ENCODE results near the gene GNAS-AS1.

The GNAS-AS1 gene

DNA sequence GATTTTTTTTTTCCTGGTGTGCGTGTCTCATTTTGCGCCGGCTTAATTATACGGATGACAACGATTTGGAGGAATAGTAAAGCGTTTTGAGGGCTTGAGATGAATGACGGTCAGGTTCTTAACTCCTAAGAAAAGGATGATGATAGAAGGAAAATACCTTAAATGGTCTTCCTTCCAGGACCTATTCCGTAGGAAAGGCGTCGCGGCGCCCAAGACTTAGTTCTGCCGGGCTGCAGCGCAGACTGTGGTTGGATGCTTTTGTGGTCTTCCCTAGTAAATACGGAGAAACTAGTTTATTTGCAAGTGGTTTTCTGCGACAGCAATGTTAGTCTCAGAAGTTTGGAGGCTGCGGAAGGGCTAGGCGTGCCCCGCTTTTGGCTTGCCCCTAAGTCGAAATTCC lies 8.4 kb downstream of the GNAS-AS1 start:
- TF ChIP-seq RAD21 (IDR thresholded peaks at IDR 0.05; ENCODE audit: low read depth) = no peak
- TF ChIP-seq, protein P1, sequence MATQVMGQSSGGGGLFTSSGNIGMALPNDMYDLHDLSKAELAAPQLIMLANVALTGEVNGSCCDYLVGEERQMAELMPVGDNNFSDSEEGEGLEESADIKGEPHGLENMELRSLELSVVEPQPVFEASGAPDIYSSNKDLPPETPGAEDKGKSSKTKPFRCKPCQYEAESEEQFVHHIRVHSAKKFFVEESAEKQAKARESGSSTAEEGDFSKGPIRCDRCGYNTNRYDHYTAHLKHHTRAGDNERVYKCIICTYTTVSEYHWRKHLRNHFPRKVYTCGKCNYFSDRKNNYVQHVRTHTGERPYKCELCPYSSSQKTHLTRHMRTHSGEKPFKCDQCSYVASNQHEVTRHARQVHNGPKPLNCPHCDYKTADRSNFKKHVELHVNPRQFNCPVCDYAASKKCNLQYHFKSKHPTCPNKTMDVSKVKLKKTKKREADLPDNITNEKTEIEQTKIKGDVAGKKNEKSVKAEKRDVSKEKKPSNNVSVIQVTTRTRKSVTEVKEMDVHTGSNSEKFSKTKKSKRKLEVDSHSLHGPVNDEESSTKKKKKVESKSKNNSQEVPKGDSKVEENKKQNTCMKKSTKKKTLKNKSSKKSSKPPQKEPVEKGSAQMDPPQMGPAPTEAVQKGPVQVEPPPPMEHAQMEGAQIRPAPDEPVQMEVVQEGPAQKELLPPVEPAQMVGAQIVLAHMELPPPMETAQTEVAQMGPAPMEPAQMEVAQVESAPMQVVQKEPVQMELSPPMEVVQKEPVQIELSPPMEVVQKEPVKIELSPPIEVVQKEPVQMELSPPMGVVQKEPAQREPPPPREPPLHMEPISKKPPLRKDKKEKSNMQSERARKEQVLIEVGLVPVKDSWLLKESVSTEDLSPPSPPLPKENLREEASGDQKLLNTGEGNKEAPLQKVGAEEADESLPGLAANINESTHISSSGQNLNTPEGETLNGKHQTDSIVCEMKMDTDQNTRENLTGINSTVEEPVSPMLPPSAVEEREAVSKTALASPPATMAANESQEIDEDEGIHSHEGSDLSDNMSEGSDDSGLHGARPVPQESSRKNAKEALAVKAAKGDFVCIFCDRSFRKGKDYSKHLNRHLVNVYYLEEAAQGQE (IDR thresholded peaks at IDR 0.05; ENCODE audit: low read depth) = no peak
- TF ChIP-seq EP300 (IDR thresholded peaks at IDR 0.05; ENCODE audit: borderline replicate concordance) = no peak
- TF ChIP-seq TEAD4 (IDR thresholded peaks at IDR 0.05) = no peak
- no peak for TF ChIP-seq TAF1 (IDR thresholded peaks at IDR 0.05; ENCODE audit: low read depth)
- no peak for TF ChIP-seq CEBPB (IDR thresholded peaks at IDR 0.05)
- no peak for TF ChIP-seq ZBTB7A (IDR thresholded peaks at IDR 0.05; ENCODE audit: low read depth)
- TF ChIP-seq TCF12 (IDR thresholded peaks at IDR 0.05; ENCODE audit: low read depth) = no peak

DNA sequence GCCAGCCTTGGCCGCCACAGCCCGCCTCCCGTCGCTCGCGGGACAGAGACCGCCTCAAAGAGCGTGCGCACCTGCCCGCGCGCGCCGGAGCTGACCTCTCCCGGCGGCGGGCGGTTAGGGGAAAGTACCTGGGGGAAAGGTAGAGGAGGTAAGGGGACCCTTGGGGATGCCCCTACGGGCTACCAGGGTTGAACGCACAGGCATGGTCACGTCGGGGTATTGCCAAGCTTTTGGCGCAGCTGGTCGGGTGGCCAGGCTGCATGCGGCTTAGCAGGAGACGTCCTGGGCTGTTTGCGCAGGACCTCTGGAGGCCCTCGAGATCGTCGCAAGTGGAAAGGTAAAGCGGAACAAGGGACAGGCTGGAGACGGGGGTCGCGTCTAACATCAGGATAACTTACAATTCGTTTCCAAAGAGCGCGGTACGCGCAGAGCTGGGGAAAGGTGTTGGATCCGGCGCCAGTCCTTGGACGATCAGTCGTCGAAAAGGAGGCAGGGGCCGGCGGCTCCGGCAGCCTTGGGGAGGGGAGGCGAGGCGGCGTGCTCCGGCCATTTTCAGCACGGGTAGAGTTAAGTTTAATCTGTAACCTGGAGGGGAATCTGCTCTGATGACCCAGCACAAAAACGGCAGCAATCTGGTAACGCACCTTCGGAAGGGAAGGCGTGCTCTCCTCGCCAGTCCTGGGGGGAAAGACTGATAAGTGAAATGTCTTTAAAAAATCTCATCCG lies 9.0 kb downstream of the GNAS-AS1 start:
- TF ChIP-seq TAF1 (IDR thresholded peaks at IDR 0.05; ENCODE audit: low read depth) (no peak), EP300 (IDR thresholded peaks at IDR 0.05; ENCODE audit: borderline replicate concordance) (no peak), FOXM1 (IDR thresholded peaks at IDR 0.05; ENCODE audit: borderline replicate concordance, low read depth) (no peak), EGR1 (IDR thresholded peaks at IDR 0.05) (no peak), NFIC (IDR thresholded peaks at IDR 0.05) (no peak), ZBTB7A (IDR thresholded peaks at IDR 0.05; ENCODE audit: low read depth) (no peak), RAD21 (IDR thresholded peaks at IDR 0.05; ENCODE audit: low read depth) (no peak), CREB1 (IDR thresholded peaks at IDR 0.05; ENCODE audit: low read depth) (no peak), YY1 (IDR thresholded peaks at IDR 0.05; ENCODE audit: low read depth) (no peak), TCF12 (IDR thresholded peaks at IDR 0.05; ENCODE audit: low read depth) (no peak), TEAD4 (IDR thresholded peaks at IDR 0.05) (no peak), CEBPB (IDR thresholded peaks at IDR 0.05) (no peak)
- TF ChIP-seq, protein P1 (IDR thresholded peaks at IDR 0.05; ENCODE audit: low read depth) = no peak
- TF ChIP-seq, protein P2, sequence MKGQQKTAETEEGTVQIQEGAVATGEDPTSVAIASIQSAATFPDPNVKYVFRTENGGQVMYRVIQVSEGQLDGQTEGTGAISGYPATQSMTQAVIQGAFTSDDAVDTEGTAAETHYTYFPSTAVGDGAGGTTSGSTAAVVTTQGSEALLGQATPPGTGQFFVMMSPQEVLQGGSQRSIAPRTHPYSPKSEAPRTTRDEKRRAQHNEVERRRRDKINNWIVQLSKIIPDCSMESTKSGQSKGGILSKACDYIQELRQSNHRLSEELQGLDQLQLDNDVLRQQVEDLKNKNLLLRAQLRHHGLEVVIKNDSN (IDR thresholded peaks at IDR 0.05) = no peak
- TF ChIP-seq, protein P3, sequence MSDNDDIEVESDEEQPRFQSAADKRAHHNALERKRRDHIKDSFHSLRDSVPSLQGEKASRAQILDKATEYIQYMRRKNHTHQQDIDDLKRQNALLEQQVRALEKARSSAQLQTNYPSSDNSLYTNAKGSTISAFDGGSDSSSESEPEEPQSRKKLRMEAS (IDR thresholded peaks at IDR 0.05) = no peak

DNA sequence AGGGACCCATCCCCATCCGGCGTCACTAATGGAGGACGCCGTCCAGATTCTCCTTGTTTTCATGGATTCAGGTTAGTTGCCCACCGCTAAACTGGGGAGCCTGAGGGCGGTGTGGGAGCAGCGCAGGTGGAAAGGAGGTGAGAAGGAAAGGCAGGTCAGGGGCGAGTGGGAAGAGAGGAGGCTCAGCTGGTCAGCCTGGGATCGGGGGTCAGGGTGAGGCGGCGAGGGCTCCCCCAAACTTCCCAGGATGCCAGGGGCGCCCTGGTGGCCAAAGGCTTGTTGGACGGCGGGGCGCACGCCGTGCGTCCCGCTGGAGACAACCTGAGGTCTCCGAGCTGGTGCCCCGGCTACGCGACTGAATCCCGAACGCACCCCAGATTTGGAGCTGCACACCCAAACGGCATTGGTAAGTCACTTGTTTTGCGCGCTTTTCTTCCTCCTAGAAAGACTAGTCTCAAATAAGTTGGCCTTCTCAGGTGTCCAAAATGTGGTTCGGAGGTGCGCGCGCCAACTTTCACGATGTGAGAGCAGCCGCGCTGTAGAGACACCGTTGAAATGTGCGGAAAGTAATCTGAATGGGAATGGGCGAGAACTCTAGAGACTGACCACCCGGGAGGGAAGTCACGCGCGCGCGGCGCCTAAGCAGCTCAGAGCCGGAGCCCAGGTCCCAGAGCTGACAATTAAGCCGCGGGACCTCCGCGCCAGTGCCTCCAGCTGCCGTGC lies 9.7 kb downstream of the GNAS-AS1 start:
- TF ChIP-seq EGR1 (IDR thresholded peaks at IDR 0.05) = no peak
- TF ChIP-seq CEBPB (IDR thresholded peaks at IDR 0.05) = no peak
- TF ChIP-seq, protein P1 (IDR thresholded peaks at IDR 0.05; ENCODE audit: low read depth) = no peak
- TF ChIP-seq CREB1 (IDR thresholded peaks at IDR 0.05; ENCODE audit: low read depth) = no peak
- no peak for TF ChIP-seq EP300 (IDR thresholded peaks at IDR 0.05; ENCODE audit: borderline replicate concordance)
- TF ChIP-seq ZBTB7A (IDR thresholded peaks at IDR 0.05; ENCODE audit: low read depth) = no peak
- TF ChIP-seq, protein P3 (IDR thresholded peaks at IDR 0.05) = no peak
- TF ChIP-seq, protein P2 (IDR thresholded peaks at IDR 0.05) = no peak
- TF ChIP-seq TEAD4 (IDR thresholded peaks at IDR 0.05) = no peak
- TF ChIP-seq RAD21 (IDR thresholded peaks at IDR 0.05; ENCODE audit: low read depth) = no peak
- no peak for TF ChIP-seq NFIC (IDR thresholded peaks at IDR 0.05)
- TF ChIP-seq YY1 (IDR thresholded peaks at IDR 0.05; ENCODE audit: low read depth) = no peak
- no peak for TF ChIP-seq TAF1 (IDR thresholded peaks at IDR 0.05; ENCODE audit: low read depth)
- no peak for TF ChIP-seq TCF12 (IDR thresholded peaks at IDR 0.05; ENCODE audit: low read depth)
- no peak for TF ChIP-seq FOXM1 (IDR thresholded peaks at IDR 0.05; ENCODE audit: borderline replicate concordance, low read depth)
